PFSK-1 (cell line): ENCODE results near the gene DLX4.

Source experiments
- POLR2AphosphoS5 ChIP-seq: IDR thresholded peaks from 2 replicates; pipeline ENCODE4 v1.6.1; 2012; ENCODE audit warnings: low read depth, mild to moderate bottlenecking, control low read depth, low read length, moderate library complexity
- REST ChIP-seq, 2 experiments: IDR thresholded peaks; 2 replicates each; pipeline versions ENCODE4 v1.6.1 to v1.8.0; 2011 to 2012; ENCODE audit warnings: low read depth in 2 of 2, low read length in 2 of 2, control low read depth in 1 of 2, inconsistent platforms in 1 of 2, mild to moderate bottlenecking in 1 of 2, moderate library complexity in 1 of 2; ENCODE audit not compliant: insufficient read depth in 1 of 2

GRCh38 chr17:49966767-49967166, 2.2 kb upstream of the DLX4 start:
- TF ChIP-seq POLR2AphosphoS5 (no peak), REST (IDR thresholded peaks at IDR 0.05; ENCODE audit: insufficient read depth in 1 of 2, low read depth in 2 of 2, low read length in 2 of 2) (no peak)
